Amniotic epithelial cell (primary cell): ENCODE results near the gene SLC12A7.
"Not testable (repeated sequence)": the region's sequence is repeated elsewhere in the genome, so short reads cannot be mapped to it uniquely, and the experiment has no call there.

Source experiments
- DNase-seq: peaks from one replicate; pipeline ENCODE4 v3.0.0-alpha.2; 2010; ENCODE audit warnings: low read depth

SLC12A7 gene

DNA sequence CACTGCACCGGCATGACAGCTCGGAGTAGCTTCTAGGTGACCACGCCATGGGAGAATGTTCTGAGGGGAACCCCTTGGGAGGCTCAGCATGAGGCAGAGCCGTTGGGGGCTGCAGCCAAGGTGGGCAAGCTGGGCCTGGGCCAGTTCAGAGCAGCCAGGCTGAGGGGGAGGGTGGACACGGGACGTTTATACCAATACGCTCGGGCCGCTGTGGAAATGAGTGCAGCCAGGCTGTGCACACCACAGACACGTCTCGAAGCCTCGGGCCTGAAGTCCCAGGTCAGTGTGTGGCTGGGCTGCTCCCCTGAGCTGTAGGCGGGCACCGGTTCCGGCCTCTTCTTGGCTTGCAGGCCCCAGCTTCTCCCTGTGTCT, 28.9 kb upstream of the SLC12A7 start:
- DNase-seq: no peak

GRCh38 chr5:1140171-1140817, 28.4 kb upstream of the SLC12A7 start:
- DNase-seq: peak; percentile 38

- no peak for DNase-seq
Observed at GRCh38 chr5:1139331-1140170, 27.7 kb upstream of the SLC12A7 start.

GRCh38 chr5:1138445-1139245, 26.8 kb upstream of the SLC12A7 start:
- no peak for DNase-seq

DNA sequence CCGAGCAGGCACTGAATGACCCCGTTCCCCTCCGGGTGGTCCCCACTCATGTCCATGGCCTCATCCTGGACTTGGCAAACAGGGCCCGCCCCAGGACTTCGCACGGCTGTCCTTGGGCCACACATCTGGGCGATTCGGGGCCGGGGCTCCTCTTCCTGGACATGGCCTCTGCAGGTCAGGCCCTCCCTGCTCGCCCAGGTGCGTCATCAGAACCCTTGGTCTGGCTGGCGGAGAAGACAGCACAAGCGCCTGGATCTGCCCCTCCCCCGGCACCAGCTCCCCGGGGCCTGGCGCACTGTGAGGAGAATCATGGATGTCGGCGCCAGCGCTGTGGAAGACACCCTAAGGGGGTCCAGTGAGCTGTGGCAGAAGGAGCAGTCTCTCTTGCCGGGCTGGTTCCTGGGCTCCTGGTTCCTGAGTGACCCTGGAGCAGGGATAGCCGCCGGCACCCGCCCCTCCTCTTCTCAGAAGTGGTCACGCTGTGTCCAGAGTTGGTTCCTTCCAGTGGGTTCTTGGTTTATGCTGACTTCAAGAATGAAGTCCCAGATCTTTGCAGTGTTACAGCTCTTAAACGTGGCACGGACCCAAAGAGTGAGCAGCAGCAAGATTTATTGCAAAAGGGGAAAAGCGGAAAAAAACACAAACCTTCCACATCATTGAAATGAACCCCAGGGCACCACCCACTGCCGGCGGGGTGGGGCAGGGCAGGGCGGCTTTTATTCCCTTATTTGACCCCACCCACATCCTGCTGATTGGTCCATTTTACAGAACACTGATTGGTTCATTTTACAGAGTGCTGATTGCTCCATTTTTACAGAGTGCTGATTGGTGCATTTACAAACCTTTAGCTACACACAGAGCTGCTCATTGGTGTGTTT, 25.9 kb upstream of the SLC12A7 start:
- no peak for DNase-seq

- no peak for DNase-seq
Observed at GRCh38 chr5:1136814-1137213, 25.0 kb upstream of the SLC12A7 start.

GRCh38 chr5:1135696-1136525, 24.0 kb upstream of the SLC12A7 start:
- DNase-seq: no peak

GRCh38 chr5:1134478-1134877, 22.6 kb upstream of the SLC12A7 start:
- no peak for DNase-seq

GRCh38 chr5:1133510-1134201, 21.8 kb upstream of the SLC12A7 start:
- DNase-seq: no peak

- no peak for DNase-seq
Observed at GRCh38 chr5:1133108-1133507, 21.2 kb upstream of the SLC12A7 start.

- no peak for DNase-seq
Observed at GRCh38 chr5:1132570-1132969, 20.7 kb upstream of the SLC12A7 start.

- no peak for DNase-seq
Observed at GRCh38 chr5:1131726-1132125, 19.9 kb upstream of the SLC12A7 start.

- DNase-seq: no peak
Observed at GRCh38 chr5:1131191-1131621, 19.3 kb upstream of the SLC12A7 start.

DNA sequence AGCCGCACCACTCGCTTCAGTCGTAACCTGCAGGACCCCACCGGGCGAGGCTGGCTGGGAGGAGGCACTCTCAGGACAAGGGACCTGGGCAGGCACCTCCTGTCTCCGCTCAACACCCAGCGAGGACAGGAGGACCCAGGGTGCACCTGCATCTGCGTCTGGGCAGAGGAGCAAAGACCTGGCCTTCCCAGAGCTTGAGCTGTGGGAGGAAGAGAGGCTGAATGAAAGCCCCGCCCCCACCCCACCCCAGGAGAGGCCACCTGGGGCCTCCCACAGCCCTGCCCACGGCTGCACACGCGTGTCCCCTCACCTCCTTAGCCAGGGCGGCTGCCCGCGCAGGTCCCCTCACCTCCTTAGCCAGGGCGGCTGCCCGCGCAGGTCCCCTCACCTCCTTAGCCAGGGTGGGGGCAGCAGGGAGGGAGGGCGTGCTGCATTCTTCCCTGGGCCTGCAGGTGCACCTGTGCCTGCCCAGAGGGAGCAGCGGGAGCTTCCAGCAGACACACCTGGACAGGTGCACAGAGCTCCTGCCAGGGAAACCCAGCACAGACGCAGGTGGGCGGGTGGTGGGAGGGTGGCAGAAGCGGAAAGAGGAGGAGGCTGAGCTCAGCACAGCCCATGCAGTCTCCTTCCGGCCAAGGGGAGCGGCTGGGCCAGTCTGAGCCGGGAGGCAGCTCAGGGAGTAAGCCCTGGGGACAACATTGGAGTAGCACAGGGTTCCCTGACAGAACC, 18.5 kb upstream of the SLC12A7 start:
- no peak for DNase-seq

DNA sequence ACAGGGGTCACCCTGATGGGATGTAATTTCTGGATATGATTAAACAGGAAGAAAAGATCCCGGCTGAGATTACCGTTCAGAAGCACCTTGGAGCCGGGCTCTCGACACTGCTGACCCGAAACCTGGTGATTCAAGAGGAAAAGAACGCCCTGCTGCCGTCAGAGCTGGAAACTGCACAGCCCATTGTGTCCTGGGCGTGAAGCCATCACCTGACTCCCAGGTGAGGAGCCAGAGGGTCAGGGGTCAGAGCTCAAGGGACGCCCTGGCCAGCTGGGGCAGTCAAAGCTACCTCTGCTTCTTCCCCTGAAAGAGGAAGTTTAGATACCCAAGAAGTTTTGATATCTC, 17.8 kb upstream of the SLC12A7 start:
- DNase-seq: no peak

- no peak for DNase-seq
Observed at GRCh38 chr5:1128977-1129710, 17.3 kb upstream of the SLC12A7 start.

GRCh38 chr5:1127959-1128785, 16.3 kb upstream of the SLC12A7 start:
- no peak for DNase-seq

GRCh38 chr5:1125695-1126094, 13.8 kb upstream of the SLC12A7 start:
- not testable (repeated sequence) for DNase-seq
